Mesendoderm (in vitro differentiated cells): ENCODE measurements around the gene C1orf115.
"Not testable (repeated sequence)": the region's sequence is repeated elsewhere in the genome, so short reads cannot be mapped to it uniquely, and the experiment has no call there.

Experiments used
- DNase-seq: peaks from one replicate; pipeline ENCODE4 v3.0.0; 2013
- H2AK5ac ChIP-seq: 2 replicates; pipeline ENCODE4 v1.6.1; 2013; ENCODE audit warnings: low read length, inconsistent platforms
- H2BK120ac ChIP-seq: 2 replicates; pipeline ENCODE4 v1.6.1; 2013; ENCODE audit warnings: low read depth, mild to moderate bottlenecking, low read length, moderate library complexity, mixed read lengths
- H2BK15ac ChIP-seq: replicated peaks from 2 replicates; pipeline ENCODE4 v1.6.1; 2013; ENCODE audit warnings: low read depth, mild to moderate bottlenecking, moderate library complexity
- H2BK5ac ChIP-seq: 2 replicates; pipeline ENCODE4 v1.6.1; 2013; ENCODE audit warnings: low read length, inconsistent platforms
- H3K18ac ChIP-seq: 2 replicates; pipeline ENCODE4 v1.6.1; 2013; ENCODE audit warnings: mild to moderate bottlenecking, low read length, mixed read lengths
- H3K23ac ChIP-seq: one replicate; pipeline ENCODE4 v1.6.1; 2013; ENCODE audit warnings: low read length
- H3K27ac ChIP-seq: 2 replicates; pipeline ENCODE4 v1.5.1; 2013; ENCODE audit warnings: low read depth, mild to moderate bottlenecking, inconsistent platforms, low read length, moderate library complexity
- H3K27me3 ChIP-seq: 2 replicates; pipeline ENCODE4 v1.6.1; 2013; ENCODE audit warnings: low read length, control low read depth, mild to moderate bottlenecking, inconsistent platforms; ENCODE audit not compliant: insufficient read depth, poor library complexity
- H3K36me3 ChIP-seq: 2 replicates; pipeline ENCODE4 v1.6.1; 2013; ENCODE audit warnings: low read length, inconsistent platforms; ENCODE audit not compliant: control insufficient read depth, insufficient read depth
- H3K4ac ChIP-seq: one replicate; pipeline ENCODE4 v1.6.1; 2013; ENCODE audit warnings: low read depth, mild to moderate bottlenecking, low read length, moderate library complexity
- H3K4me1 ChIP-seq: 2 replicates; pipeline ENCODE4 v1.6.1; 2013; ENCODE audit warnings: low read depth, low read length, inconsistent platforms; ENCODE audit not compliant: control insufficient read depth
- H3K4me2 ChIP-seq: 2 replicates; pipeline ENCODE4 v1.6.1; 2013; ENCODE audit warnings: low read length
- H3K4me3 ChIP-seq: 2 replicates; pipeline ENCODE4 v1.5.1; 2013; ENCODE audit warnings: mild to moderate bottlenecking, low read length
- H3K56ac ChIP-seq: one replicate; pipeline ENCODE4 v1.6.1; 2013; ENCODE audit warnings: low read length
- H3K79me1 ChIP-seq: 2 replicates; pipeline ENCODE4 v1.6.1; 2013; ENCODE audit warnings: low read length, inconsistent platforms
- H3K79me2 ChIP-seq: 2 replicates; pipeline ENCODE4 v1.6.1; 2013; ENCODE audit warnings: mild to moderate bottlenecking, low read length; ENCODE audit not compliant: control insufficient read depth, insufficient read depth
- H3K9ac ChIP-seq: 2 replicates; pipeline ENCODE4 v1.6.1; 2013; ENCODE audit warnings: low read length, inconsistent platforms
- H4K5ac ChIP-seq: one replicate; pipeline ENCODE4 v1.6.1; 2013; ENCODE audit warnings: low read length
- H4K8ac ChIP-seq: one replicate; pipeline ENCODE4 v1.6.1; 2013; ENCODE audit warnings: low read depth, mild to moderate bottlenecking, control low read depth, low read length, moderate library complexity
- WGBS: extraction: QIAGEN DNeasy Blood & Tissue Kit; methylation state at CpG from one replicate; pipeline ENCODE4 v1.1.7; 2013; ENCODE audit warnings: low lambda C conversion rate, missing lambda C conversion rate; ENCODE audit not compliant: insufficient coverage; ENCODE audit errors: extremely low coverage; 5-methylcytosine and 5-hydroxymethylcytosine counted together

Gene C1orf115

DNA sequence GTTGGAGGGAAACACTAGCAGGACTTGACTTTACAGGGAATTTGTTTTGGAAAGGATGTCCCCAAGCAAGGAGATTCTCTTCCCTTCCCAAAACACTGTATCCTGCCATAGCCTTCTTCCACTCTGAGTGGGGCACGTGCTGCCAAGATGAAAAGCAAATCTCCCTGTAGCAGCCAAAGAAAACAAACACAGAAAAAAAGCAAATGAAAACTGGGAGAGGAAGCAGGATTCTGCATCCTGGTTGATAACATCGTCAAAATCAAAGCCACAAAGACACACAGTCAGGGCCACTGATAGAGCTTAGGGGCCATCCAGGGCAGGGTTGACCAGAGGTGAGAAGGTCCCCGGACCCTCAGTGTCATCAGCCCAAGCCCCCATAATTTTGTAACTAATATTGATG lies 42.0 kb downstream of the C1orf115 start:
- no peak overlapping the region for H3K4ac ChIP-seq
- no peak overlapping the region for H4K8ac ChIP-seq
- no peak overlapping the region for H2BK120ac ChIP-seq
- H3K56ac ChIP-seq = no peak overlapping the region
- H2AK5ac ChIP-seq = no peak overlapping the region
- H2BK5ac ChIP-seq = no peak overlapping the region
- H3K79me2 ChIP-seq = no peaks in the 10 kb centered on the region
- no peaks in the 10 kb centered on the region for H3K36me3 ChIP-seq
- H3K23ac ChIP-seq = no peak overlapping the region
- H3K4me1 ChIP-seq = no peaks in the 10 kb centered on the region
- no peaks in the 10 kb centered on the region for H3K27me3 ChIP-seq
- no peak overlapping the region for H3K9ac ChIP-seq
- no peak overlapping the region for H3K4me2 ChIP-seq
- H3K18ac ChIP-seq = no peak overlapping the region
- H3K27ac ChIP-seq = no peak overlapping the region
- no peak for DNase-seq
- no peaks in the 10 kb centered on the region for H3K79me1 ChIP-seq
- no peak overlapping the region for H4K5ac ChIP-seq
- no CpG with 5 or more reads among the region's 3 CpGs for WGBS
- no peak overlapping the region for H2BK15ac ChIP-seq
- no peak overlapping the region for H3K4me3 ChIP-seq

DNA sequence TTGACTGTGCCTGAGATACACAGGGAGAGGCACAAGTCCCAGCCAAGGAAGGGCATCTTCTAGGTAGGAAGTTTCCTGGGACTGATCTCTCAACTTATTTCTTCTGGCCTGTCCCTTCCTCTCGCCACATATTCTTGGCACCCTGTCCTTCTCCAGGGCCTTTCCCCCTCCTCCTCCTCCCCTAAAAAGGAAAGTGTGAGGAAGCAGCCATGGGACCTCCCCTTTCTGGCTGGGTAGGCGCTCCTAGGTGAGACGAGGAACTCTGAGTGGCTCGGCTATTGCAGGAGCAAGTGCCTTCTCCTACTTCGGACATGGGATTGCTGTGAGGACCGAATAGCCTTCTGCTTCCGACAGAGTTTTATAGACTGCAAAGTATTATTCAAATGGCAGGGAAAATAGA lies 42.5 kb downstream of the C1orf115 start:
- H3K4me3 ChIP-seq = no peak overlapping the region
- no peaks in the 10 kb centered on the region for H3K79me2 ChIP-seq
- H3K4ac ChIP-seq = no peak overlapping the region
- no peaks in the 10 kb centered on the region for H3K36me3 ChIP-seq
- H3K56ac ChIP-seq = no peak overlapping the region
- H3K23ac ChIP-seq = no peak overlapping the region
- no peak overlapping the region for H2AK5ac ChIP-seq
- H3K4me2 ChIP-seq = no peak overlapping the region
- H2BK120ac ChIP-seq = no peak overlapping the region
- no peak overlapping the region for H3K27ac ChIP-seq
- no peak overlapping the region for H2BK15ac ChIP-seq
- WGBS = no CpG with 5 or more reads among the region's 7 CpGs
- no peak overlapping the region for H2BK5ac ChIP-seq
- DNase-seq = peak; percentile 10
- peak overlapping the region; percentile 81 for H3K18ac ChIP-seq
- no peaks in the 10 kb centered on the region for H3K4me1 ChIP-seq
- H3K9ac ChIP-seq = no peak overlapping the region
- H4K5ac ChIP-seq = no peak overlapping the region
- H3K27me3 ChIP-seq = no peaks in the 10 kb centered on the region
- H4K8ac ChIP-seq = peak overlapping the region; percentile 95
- no peaks in the 10 kb centered on the region for H3K79me1 ChIP-seq

DNA sequence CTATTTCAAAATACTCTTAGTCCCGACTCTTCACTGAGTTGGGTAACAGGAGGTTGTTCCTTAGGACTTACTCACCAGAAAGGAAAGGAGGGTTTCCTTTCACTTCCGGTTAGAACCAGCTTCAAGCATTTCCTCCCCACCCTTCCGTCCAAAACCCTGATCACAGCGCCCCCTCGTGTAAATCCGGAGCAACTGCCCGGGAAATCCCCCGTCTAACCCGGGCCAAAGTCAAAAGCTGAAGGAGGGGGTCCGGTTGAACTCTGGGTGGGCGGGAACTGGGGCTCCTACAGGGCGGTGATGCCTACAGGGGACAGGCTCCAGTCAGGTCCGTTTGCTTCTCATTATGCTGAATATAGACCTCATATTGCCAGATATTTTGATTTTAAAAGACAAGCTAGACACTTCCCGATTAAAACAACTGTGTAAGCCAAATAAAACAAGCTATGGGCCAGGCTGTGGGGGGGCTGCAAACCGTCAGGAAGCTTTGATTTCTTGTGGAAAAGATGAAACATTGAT lies 43.0 kb downstream of the C1orf115 start:
- H3K18ac ChIP-seq = no peak overlapping the region
- H4K5ac ChIP-seq = no peak overlapping the region
- no peaks in the 10 kb centered on the region for H3K79me1 ChIP-seq
- no peak overlapping the region for H3K9ac ChIP-seq
- H3K23ac ChIP-seq = no peak overlapping the region
- WGBS = no CpG with 5 or more reads among the region's 15 CpGs
- H3K4me3 ChIP-seq = no peak overlapping the region
- H3K27me3 ChIP-seq = no peaks in the 10 kb centered on the region
- no peak overlapping the region for H2BK120ac ChIP-seq
- H3K56ac ChIP-seq = no peak overlapping the region
- no peak overlapping the region for H2BK5ac ChIP-seq
- no peak overlapping the region for H2BK15ac ChIP-seq
- H3K36me3 ChIP-seq = no peaks in the 10 kb centered on the region
- H3K27ac ChIP-seq = no peak overlapping the region
- H4K8ac ChIP-seq = no peak overlapping the region
- no peak overlapping the region for H3K4me2 ChIP-seq
- no peaks in the 10 kb centered on the region for H3K79me2 ChIP-seq
- no peak overlapping the region for H3K4ac ChIP-seq
- H3K4me1 ChIP-seq = no peaks in the 10 kb centered on the region
- no peak overlapping the region for H2AK5ac ChIP-seq
- peak; percentile 92 for DNase-seq

DNA sequence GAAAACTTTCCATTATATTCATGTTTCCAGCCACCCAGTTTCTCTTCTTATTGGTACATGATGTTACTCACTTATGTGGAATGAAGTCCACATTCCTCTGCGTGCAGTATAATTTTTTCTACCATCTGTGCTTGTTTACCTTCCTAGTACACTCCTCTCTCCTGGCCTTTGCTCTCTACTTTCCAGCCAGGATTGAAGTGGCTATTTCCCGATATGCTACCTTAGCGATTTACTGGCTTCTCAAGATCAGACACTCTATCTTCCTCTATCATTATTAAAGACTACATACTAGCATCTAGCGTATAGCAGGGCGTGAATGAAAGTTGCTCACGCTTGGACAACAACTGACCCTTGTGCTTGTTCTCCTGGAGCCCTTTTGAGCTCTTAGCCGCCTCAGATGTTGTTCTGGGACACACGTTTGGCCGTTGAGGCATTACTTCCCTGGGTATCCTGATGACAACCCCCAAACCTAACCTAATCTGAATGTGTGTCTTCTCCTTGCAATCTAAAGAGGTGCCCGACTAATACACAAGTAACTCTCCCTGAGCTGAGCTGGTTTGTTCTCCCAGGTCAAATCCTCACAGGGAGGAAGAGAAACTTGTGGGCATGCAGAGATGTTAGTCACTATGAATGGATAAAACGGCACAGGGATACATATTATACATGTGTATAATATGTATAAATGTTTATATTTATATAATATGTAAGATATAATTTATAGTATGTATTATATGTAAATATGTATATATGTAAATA lies 44.6 kb downstream of the C1orf115 start:
- H3K4me1 ChIP-seq = no peaks in the 10 kb centered on the region
- no peak overlapping the region for H3K4me3 ChIP-seq
- no peak overlapping the region for H2BK5ac ChIP-seq
- no peak overlapping the region for H2BK120ac ChIP-seq
- WGBS = no CpG with 5 or more reads among the region's 11 CpGs
- no peak overlapping the region for H3K18ac ChIP-seq
- H3K9ac ChIP-seq = no peak overlapping the region
- no peak overlapping the region for H3K27ac ChIP-seq
- no peak overlapping the region for H2AK5ac ChIP-seq
- H3K4me2 ChIP-seq = no peak overlapping the region
- H4K5ac ChIP-seq = no peak overlapping the region
- no peak overlapping the region for H3K56ac ChIP-seq
- no peak overlapping the region for H4K8ac ChIP-seq
- H3K23ac ChIP-seq = no peak overlapping the region
- no peak for DNase-seq
- no peaks in the 10 kb centered on the region for H3K79me1 ChIP-seq
- no peaks in the 10 kb centered on the region for H3K79me2 ChIP-seq
- no peak overlapping the region for H2BK15ac ChIP-seq
- H3K36me3 ChIP-seq = no peaks in the 10 kb centered on the region
- no peaks in the 10 kb centered on the region for H3K27me3 ChIP-seq
- H3K4ac ChIP-seq = no peak overlapping the region

DNA sequence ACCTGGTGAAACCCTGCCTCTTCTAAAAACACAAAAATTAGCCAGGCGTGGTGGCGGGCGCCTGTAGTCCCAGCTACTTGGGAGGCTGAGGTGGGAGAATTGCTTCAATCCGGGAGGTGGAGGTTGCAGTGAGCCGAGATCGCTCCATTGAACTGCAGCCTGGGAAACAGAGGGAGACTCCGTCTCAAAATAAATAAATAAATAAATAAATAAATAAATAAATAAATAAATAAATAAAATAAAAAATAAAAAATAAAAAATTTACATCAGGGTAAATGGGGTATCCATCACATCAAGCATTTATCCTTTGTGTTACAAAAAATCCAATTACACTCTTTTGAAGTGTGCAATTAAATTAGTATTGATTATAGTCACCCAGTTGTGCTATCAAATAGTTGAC lies 46.1 kb downstream of the C1orf115 start:
- H3K23ac ChIP-seq, H3K79me2 ChIP-seq, H2BK15ac ChIP-seq, H3K56ac ChIP-seq, H3K36me3 ChIP-seq, H3K79me1 ChIP-seq, H3K9ac ChIP-seq, H4K5ac ChIP-seq, H2BK120ac ChIP-seq, DNase-seq, H3K4me2 ChIP-seq, H2AK5ac ChIP-seq, H3K27me3 ChIP-seq, H3K18ac ChIP-seq, H4K8ac ChIP-seq, H2BK5ac ChIP-seq, H3K27ac ChIP-seq, H3K4me1 ChIP-seq, H3K4me3 ChIP-seq, H3K4ac ChIP-seq: not testable (repeated sequence)
- no CpG with 5 or more reads among the region's 7 CpGs for WGBS

DNA sequence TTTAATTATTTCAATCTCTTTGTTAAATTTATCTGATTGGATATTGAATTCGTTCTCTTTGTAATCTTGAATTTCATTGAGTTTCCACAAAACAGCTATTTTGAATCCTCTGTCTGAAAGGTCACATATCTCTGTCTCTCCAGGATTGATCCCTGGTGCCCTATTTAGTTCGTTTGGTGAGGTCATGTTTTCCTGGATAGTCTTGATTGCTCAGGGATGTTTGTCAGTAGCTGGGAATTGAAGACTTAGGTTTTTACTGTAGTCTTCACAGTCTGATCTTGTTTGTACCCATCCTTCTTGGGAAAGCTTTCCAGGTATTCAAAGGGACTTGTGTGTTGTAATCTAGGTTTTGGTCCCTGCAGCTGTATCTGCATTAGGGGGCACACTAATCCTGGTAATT lies 51.2 kb downstream of the C1orf115 start:
- no peak overlapping the region for H4K5ac ChIP-seq
- H2BK120ac ChIP-seq = no peak overlapping the region
- no peak overlapping the region for H3K9ac ChIP-seq
- no peak for DNase-seq
- no peak overlapping the region for H2BK15ac ChIP-seq
- no peaks in the 10 kb centered on the region for H3K79me2 ChIP-seq
- H3K4me2 ChIP-seq = no peak overlapping the region
- no peak overlapping the region for H3K18ac ChIP-seq
- H4K8ac ChIP-seq = no peak overlapping the region
- no CpG with 5 or more reads among the region's 2 CpGs for WGBS
- H2AK5ac ChIP-seq = no peak overlapping the region
- H3K36me3 ChIP-seq = no peaks in the 10 kb centered on the region
- no peaks in the 10 kb centered on the region for H3K4me1 ChIP-seq
- no peaks in the 10 kb centered on the region for H3K27me3 ChIP-seq
- no peaks in the 10 kb centered on the region for H3K79me1 ChIP-seq
- H3K4ac ChIP-seq = no peak overlapping the region
- H3K56ac ChIP-seq = no peak overlapping the region
- H3K4me3 ChIP-seq = no peak overlapping the region
- H3K23ac ChIP-seq = no peak overlapping the region
- no peak overlapping the region for H2BK5ac ChIP-seq
- H3K27ac ChIP-seq = no peak overlapping the region
